ENCODE results near the gene RET. TPM values are rescaled to one million over a fixed set of nuclear protein-coding genes. Genes with fewer than 3 reads are reported as not detected.

RET gene
- total RNA-seq, 1 experiment from 2014 or later, result 0.37 TPM

DNA sequence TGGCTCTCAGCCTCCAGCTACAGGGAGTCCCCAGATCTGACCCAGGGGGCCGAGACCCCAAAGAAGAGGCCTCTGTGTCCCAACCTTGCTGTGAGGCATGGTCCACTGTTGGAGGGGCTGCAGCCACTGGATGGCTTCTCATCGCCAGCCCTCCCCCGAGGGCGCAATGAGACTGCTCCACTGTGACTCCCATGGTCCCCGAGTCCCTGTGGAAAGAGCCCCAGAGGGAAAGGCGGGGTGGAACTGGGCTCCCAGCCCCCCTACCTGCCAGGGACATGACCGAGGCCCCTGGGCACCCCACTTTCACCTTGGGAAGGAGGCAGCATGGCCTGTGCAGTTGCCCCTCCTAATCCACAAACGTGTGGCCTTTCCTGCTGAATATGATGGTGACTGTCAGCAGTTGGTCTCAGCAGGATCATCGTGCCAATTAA lies 33.5 kb upstream of the RET start:
- in situ Hi-C loops (cut with HindIII; ENCODE audit: low pct_unique_long_range_greater_than_20kb, low sequenced_read_pairs), result no loop called here
- no peak for DNase-seq (ENCODE audit: low read depth)

DNA sequence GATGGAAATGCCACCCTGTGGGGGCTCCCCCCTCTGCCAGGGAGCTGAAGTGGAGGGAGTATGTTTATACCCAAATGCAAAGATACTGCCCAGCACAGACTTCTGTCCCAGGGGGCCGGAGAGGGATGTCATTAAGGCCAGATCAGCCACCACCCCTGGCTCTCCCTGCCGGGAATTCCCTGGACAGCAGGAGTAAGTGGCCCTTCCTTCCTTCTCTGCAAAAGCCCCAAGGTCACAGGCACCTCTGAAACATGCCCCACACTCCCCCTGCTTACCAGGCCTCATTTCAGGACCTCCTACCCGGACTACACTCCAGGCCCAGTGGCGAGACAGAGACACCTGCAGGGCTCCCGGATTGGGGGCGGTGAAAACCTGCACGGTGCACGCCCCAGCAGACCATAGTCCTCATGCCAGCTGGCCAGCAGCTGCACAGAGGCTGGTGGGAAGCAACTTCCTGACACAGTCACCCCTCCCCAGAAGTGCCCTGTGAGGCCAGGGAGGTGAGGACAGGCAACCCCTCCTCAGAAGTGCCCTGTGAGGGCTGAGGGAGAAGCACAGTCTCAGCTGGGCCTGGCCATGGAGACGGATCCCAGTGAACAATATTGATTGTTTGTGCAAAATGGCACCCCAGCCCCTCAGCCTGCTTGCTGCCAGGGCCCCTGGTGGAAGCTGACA lies 33.0 kb upstream of the RET start:
- in situ Hi-C loops (cut with HindIII; ENCODE audit: low pct_unique_long_range_greater_than_20kb, low sequenced_read_pairs), result no loop called here
- no peak for DNase-seq (ENCODE audit: low read depth)

DNA sequence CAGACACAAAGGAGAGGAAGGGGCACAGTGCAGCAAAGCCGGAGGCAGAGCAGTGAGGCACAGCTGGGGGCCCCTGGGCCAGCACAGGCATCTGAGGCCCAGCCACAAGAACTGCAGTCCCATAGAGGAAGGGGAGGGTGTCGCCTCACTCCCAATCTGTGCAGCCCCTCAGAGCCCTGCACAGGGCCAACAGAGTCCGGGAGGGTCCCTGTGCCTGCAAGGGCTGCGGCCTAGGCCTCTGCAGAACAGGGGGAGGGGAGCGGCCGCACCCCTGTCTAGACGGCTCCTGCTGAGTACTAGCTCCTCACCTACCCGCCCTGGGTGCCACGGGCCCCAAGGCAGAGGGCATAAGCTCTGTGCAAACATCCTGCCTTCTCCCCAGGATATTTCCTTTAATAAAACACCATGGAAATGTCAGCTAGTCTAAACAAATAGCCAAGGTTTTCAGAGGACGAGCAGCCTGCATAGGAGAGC lies 32.4 kb upstream of the RET start:
- DNase-seq (ENCODE audit: low read depth), result no peak
- in situ Hi-C loops (cut with HindIII; ENCODE audit: low pct_unique_long_range_greater_than_20kb, low sequenced_read_pairs), result no loop called here

DNA sequence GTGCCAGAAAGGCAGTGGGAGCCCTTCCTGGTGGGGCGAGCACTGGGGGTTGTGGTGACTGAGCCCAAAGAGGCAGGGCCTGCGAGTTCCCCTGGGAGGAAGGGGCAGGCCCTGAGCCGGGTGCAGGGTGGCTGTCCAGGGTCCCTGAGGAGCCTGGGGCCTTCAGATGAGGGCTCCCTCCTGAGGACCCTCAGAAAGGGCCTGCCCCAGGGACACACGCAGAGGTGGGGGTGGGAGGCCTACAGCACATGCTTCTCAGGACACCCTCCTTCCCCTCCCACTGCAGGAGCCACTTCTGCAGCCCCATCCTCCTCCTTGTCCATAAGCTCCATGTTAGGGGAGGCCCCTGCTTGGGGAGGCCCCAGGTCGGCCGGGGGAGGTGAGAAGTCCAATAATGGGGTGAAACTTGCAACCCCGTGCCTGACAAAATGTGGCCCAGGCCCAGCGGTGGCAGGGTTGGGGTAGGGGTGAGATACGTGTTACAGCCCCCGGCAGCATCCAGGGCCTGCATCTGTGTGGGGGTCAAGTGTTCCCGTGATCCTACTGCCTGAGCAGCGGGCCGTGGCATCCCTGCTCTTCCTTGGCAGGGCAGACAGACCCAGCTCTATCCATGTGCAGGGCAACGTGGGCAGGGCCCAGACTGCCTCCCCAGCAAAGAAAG lies 31.8 kb upstream of the RET start:
- no peak for DNase-seq (ENCODE audit: low read depth)
- in situ Hi-C loops (cut with HindIII; ENCODE audit: low pct_unique_long_range_greater_than_20kb, low sequenced_read_pairs), result no loop called here

DNA sequence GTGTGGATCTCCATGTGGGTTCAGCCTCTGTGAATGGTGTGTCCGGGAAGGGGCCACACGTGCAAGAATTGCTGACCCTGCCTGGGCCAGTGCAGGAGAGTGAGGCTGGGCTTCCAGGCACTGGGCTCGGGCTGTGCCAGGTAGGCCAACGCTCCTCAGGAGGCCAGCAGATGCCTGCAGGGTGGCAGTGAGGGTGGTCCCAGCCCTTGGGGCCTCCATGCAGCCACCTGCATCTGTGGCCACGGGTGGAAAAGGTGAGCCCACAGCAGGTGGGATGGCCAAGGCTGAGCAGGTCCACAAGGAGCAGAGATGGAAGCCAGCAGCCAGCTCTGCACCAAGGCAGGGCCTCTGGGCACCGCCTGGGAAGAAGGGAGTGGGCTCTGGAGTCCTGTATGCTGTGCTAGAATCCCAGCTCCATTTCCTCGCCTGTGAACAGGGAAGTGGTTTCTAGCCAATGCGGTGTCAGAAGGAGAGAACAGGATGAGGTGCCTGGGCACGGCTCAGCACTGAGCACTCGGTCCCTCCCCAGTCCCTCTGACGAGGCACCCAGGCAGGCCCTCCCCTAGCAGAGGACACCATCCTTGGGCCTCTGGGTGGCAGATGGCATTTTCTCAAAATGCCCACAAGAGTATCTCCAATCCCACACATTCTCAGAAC lies 31.1 kb upstream of the RET start:
- in situ Hi-C loops (cut with HindIII; ENCODE audit: low pct_unique_long_range_greater_than_20kb, low sequenced_read_pairs), result no loop called here

DNA sequence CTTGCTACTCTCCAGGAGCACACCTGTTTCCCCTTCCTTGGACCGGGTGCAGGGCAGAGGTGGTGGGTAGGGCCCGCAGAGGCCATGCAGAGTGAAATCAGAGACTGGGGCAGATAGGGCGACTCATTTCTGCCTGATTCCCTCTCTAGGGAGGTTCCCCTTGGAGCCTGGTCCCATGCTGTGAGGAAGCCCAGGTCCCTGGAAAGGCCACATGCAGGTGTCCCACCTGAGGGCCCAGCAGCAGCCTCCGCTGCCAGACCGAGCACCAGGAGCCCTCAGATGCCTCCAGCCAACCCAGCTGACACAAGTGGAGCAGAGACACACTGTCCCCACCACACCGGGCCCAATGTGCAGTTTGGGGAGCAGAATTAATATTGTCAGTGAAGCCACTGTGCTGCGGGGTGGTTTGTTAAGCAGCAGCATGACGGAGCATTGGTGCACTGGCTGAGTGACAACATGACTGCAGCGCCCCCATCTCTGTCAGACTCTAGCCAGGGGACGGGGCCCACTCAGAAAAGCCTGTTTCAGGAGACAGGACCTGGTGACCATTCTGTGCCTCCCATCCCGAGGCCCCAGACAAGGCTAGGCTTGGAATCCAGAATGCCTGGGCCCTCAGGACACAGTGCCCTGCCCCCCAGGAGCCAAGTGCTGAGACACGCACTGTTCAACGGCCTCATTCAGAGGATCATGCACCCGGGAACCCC lies 30.4 kb upstream of the RET start:
- in situ Hi-C loops (cut with HindIII; ENCODE audit: low pct_unique_long_range_greater_than_20kb, low sequenced_read_pairs), result no loop called here

More for the DNA sequence above, 31.1 kb upstream of the RET start:
- DNase-seq (ENCODE audit: low read depth), result no peak

DNA sequence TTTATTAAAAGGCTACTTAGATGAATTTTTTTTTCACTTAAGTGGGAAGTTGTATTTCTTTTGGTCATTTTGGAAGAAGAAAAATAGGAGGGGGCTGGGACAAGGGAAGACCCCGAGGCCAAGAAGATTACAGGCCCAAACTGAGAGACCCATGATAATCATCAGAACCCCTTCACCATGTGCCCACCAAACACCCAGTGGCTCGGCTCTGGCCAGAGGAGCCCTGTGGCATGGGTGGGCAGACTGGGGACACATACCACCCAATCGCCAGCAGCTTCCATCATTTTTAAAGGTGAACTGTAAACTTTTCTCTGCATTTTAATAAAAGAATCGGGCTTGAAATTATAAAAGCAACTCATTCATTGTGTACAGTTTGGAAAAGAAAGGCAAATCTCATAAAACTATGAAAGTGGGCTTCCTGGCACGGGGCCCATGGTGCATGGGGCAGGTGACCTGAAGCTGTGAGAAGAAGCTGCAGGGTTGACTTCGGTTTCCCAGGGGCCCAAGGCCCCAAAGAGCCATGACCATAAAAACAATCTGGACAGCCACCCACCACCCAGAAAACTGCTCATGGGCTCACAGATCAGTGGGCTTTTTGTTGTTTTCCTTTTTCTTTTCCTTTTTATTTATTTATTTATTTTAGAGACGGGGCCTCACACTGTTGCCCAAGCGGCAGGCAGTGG lies 29.4 kb upstream of the RET start:
- in situ Hi-C loops (cut with HindIII; ENCODE audit: low pct_unique_long_range_greater_than_20kb, low sequenced_read_pairs), result no loop called here
- no peak for DNase-seq (ENCODE audit: low read depth)

More for the DNA sequence above, 30.4 kb upstream of the RET start:
- no peak for DNase-seq (ENCODE audit: low read depth)

DNA sequence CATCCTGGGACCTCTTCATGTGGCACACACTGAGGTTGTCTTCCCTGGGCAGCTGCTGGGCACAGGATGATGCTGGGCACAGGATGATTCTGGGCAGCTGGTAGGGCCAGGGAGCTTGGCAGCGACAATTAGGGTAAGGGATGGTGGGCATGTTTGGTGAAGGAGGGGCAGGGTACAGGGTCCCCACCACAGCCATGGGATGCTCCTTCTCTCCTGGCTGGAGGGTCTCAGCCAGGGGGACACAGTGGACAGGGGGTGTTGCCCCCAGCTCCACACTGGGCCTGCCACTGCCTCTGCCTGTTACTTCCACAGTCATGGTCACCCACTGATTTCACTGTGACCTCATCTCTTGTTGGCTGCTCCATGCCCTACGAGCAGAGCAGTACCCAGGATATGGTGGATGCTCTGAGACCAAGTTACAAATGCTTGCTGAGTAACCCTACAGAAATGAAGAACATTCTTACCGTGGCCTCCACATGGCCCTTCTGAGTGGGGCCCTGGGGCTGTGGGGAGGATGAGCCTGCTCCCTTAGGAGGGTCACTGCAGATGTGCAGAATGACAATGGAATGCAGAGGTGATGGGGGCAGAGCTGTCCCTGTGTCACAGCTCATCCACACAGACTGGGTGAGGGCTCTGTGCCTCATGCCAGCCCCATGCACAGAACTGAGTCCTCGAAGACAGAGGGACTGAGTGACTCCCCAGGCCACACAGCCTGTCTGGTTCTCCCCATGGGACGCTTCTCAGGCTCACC lies 28.4 kb upstream of the RET start:
- no peak for DNase-seq (ENCODE audit: low read depth)
- in situ Hi-C loops (cut with HindIII; ENCODE audit: low pct_unique_long_range_greater_than_20kb, low sequenced_read_pairs), result no loop called here

DNA sequence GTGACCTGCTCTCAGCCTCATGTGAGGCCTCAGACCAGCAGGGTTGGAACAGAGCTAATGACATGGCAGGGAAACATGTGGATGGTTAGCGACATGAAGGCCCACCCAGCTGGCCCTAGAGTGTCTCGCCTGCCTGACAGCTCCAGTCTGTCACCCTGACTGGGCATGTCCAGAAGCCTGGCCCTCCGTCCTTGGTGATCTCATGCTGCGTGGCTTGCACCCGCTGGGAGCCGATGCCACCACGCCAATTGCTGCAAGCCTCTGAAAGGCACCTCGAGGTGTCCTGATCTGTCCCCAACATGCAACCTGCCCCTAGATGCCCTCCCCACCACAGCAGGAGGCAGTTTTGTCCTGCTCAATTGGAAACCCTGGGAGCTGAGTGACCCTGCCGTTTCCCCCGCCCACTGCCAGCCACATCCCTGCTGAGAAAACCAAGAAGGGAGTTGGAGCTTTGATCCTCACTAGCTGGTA lies 27.8 kb upstream of the RET start:
- in situ Hi-C loops (cut with HindIII; ENCODE audit: low pct_unique_long_range_greater_than_20kb, low sequenced_read_pairs), result no loop called here

DNA sequence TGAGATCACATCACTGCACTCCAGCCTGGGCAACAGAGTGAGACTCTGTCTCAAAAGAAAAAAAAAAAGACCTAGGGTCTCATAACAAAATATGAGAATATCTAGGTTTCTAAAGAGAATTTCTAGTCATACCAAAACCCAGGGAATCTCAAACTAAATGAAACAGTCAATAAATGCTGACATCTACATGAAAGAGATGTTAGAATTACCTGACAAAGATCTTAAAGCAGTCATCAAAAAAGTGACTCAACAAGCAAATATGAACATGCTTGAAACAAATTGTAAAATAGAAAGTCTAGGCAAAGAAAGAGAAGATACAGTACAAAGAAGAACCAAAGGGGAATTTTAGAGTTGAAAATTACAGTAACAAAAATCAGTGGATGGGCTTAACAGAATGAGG lies 26.9 kb upstream of the RET start:
- in situ Hi-C loops (cut with HindIII; ENCODE audit: low pct_unique_long_range_greater_than_20kb, low sequenced_read_pairs), result no loop called here
- no peak for DNase-seq (ENCODE audit: low read depth)

More for the DNA sequence above, 27.8 kb upstream of the RET start:
- no peak for DNase-seq (ENCODE audit: low read depth)

DNA sequence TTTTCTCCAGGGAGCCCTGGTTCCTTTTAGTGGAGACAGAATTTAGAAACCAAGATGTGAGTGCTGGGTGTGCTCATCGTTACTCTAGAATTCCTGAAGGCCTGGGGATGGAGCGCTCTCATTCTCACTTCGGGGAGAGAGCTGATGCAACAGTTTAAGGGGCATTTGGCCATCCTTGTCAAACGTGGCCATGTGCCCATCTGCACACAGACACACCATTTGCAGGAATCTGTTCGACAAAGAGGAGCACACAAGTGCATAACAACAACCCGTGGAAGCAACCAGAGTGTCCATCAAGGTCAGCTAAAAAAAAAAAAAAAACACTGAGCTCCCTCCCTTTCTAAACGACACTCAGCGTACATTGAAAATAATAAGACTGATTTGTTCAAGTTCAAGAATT lies 23.0 kb upstream of the RET start:
- in situ Hi-C loops (cut with HindIII; ENCODE audit: low pct_unique_long_range_greater_than_20kb, low sequenced_read_pairs), result no loop called here
- DNase-seq (ENCODE audit: low read depth), result no peak

DNA sequence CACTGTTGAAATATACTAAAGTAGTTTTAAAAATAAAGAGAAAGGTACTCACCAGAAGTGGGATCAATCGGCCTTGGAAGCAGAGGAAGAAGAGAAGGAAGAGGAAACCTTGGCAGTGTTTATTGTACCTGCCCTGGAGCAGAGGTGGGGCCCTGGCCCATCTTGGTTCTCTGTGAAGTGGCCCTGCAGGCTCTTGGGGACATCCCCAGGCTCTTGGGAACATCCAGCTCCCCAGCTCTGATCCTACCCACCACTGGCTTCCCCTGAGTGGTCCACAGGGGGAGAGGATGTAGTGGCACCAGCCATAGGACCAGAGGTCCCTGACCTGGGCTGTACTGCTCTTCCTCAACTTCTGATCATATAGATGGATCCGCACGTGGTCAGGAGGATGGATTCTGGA lies 22.3 kb upstream of the RET start:
- in situ Hi-C loops (cut with HindIII; ENCODE audit: low pct_unique_long_range_greater_than_20kb, low sequenced_read_pairs), result no loop called here
- no peak for DNase-seq (ENCODE audit: low read depth)

DNA sequence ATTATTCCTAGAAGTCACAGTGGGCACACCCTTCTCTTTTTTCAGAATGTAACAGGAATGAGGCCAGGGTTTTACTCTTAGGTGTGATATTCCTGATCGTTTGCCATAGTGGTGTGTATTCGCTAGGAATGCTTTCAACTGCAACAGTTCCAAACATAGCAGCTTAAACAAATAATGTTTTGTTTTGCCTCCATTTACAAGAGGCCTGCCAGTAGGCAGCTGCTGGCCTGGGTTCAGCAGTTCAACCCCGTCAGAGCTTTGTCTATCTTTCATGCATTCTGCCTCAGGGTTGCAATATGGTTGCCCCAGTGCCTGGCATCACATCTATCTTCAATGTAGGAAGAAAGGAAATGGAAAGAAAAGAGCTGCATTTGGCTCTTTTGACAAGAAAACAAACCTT lies 21.7 kb upstream of the RET start:
- no peak for DNase-seq (ENCODE audit: low read depth)
- in situ Hi-C loops (cut with HindIII; ENCODE audit: low pct_unique_long_range_greater_than_20kb, low sequenced_read_pairs), result no loop called here

DNA sequence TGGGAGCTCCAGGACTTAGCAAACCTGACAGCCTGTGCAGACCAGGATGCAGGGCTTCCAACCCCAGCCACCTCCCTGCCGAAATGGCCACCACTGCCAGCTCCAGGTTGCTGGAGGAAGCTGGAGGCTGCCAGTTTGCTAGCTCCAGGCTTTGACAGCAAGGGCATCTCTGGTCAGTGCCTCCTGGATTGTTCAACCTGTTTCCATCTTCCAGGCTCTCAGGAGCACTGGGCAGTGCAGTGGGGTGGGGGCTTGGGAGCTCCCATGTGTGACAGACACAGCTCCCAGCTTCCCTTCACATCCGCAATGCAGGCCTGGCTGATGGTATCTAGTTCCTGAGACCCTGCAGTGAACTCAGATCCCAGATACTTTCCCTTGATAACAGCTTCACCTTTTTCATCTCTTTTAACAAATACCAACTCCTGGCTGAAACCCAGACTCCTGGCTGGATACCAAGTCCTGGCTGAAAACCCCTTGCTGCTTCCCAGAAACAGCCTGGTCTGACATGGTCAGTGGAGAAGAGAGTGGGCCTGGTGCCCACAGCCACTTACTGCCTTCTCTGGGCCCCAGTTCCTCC lies 20.8 kb upstream of the RET start:
- in situ Hi-C loops (cut with HindIII; ENCODE audit: low pct_unique_long_range_greater_than_20kb, low sequenced_read_pairs), result no loop called here

DNA sequence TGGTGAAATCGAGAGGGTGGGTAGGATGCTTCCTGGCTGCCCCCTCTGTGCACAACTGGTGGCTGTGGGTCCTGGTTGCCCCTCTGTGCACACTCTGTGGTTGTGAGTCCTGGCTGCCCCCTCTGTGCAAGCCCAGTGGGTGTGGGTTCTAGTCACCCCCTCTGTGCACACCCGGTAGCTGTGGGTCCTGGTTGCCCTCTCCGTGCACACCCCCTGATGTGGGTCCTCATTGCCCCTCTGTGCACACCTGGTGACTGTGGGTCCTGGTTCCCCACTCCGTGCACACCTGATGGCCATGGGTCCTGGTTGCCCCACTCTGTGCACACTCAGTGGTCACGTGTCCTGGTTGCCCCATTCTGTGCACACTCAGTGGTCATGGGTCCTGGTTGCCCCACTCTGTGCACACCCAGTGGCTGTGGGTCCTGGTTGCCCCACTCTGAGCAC lies 20.3 kb upstream of the RET start:
- in situ Hi-C loops (cut with HindIII; ENCODE audit: low pct_unique_long_range_greater_than_20kb, low sequenced_read_pairs), result no loop called here

More for the DNA sequence above, 20.8 kb upstream of the RET start:
- no peak for DNase-seq (ENCODE audit: low read depth)

DNA sequence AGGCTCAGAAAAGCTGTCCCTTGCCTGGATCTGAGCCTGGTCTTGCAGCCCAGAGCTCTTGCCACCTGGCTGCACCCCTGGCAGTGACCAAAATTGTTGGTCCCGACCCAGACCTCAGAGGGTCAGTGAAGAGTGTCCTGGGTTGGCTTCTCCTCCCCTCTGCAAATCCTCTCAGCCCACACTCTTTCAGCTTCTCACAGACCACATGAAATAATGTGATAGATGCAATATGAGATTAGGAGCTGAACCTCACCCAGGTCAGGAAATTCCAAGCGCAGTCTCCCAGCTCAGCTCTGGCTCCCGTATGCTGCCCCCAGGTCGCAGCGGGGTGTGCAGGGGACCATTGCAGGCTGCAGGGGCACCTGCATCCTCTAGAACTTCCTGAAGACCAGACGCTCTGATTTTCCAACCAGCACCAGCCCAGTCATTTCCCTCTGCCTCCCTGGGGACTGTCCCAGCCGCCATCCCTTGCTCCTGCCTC lies 19.6 kb upstream of the RET start:
- DNase-seq (ENCODE audit: low read depth), result no peak
- in situ Hi-C loops (cut with HindIII; ENCODE audit: low pct_unique_long_range_greater_than_20kb, low sequenced_read_pairs), result no loop called here

More for the DNA sequence above, 20.3 kb upstream of the RET start:
- no peak for DNase-seq (ENCODE audit: low read depth)

DNA sequence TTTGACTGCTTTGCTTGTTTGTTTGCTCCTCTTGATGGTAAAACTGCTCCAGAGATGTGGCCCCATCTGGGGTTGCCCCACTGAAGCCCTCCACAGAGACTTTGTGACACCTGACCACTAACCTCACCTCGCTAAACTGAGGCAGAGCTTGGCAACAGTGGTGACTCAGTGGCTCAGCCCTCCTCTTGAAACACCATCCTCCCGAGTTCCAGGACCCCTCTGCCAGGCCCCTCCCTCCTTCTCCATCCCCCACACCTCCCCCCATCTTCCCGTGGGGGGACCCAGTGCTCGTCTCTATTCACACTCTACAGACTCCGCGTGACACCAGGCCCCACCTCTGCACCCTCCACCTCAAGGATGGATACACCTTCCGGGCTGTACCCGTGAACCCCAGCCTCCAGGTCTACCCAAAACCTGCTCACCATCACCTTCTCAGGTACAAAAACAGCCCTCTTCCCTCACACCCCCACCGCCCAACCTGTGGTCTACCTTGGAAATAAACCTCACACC lies 19.0 kb upstream of the RET start:
- DNase-seq (ENCODE audit: low read depth), result no peak
- in situ Hi-C loops (cut with HindIII; ENCODE audit: low pct_unique_long_range_greater_than_20kb, low sequenced_read_pairs), result no loop called here

Measured in Caki2 (cell line).